Measurements from ENCODE around the gene UTP3.
"Not testable (repeated sequence)": the region's sequence is repeated elsewhere in the genome, so short reads cannot be mapped to it uniquely, and the experiment has no call there.

UTP3 gene, protein sequence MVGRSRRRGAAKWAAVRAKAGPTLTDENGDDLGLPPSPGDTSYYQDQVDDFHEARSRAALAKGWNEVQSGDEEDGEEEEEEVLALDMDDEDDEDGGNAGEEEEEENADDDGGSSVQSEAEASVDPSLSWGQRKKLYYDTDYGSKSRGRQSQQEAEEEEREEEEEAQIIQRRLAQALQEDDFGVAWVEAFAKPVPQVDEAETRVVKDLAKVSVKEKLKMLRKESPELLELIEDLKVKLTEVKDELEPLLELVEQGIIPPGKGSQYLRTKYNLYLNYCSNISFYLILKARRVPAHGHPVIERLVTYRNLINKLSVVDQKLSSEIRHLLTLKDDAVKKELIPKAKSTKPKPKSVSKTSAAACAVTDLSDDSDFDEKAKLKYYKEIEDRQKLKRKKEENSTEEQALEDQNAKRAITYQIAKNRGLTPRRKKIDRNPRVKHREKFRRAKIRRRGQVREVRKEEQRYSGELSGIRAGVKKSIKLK

DNA sequence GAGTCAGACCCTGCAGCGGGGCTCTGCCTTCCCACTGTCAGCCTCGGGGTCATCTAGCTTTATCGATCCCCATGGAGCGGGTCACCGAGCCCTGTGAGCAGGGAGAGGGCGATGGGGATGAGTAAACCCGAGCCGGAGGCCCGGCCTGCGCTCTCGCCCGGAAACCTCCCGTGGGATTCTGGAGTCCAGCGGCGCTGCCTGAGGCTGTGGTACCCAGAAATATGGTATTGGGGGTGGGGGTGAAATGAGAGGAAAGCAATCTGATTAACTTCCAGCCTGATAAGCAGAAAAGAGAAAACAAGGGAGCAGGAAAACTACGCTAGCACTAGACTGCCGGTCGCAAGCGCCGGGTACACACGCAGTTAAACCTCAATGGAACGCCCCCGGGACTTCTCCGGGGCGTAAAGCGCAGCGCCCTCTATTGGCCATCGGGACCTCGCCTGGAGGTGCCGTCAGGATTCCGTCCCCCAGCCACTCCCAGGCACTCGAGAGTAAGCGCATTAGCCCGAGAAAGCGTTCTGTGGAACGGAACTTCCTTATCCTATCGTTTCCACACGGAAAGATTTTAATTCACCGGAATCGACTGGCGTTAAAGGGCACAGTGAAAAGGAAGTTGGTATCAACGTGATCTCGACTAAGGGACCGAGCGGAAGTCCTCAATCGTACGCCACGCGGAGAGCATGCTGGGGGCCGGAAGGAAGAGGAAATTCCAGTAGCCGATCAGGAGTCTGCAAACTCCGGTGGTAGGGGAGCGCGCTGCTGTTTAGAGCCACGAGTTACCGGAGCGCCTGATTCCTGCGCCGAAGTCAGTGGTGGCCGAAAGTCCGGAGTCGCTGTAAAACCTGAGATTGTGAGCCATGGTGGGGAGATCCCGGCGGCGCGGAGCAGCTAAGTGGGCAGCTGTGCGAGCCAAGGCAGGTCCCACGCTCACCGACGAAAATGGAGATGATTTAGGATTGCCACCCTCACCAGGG is at the start of gene UTP3:
Gene UTP3, plus strand, starts transcription at position 712 of the 974 bp plus-strand sequence. Its CDS starts 146 bp downstream, at position 858.
- in situ Hi-C loops (cut with HindIII; ENCODE audit: low pct_ligation_motif_present, low pct_unique_long_range_greater_than_20kb, low sequenced_read_pairs): no loop called here
- DNase-seq: peak; percentile 98

DNA sequence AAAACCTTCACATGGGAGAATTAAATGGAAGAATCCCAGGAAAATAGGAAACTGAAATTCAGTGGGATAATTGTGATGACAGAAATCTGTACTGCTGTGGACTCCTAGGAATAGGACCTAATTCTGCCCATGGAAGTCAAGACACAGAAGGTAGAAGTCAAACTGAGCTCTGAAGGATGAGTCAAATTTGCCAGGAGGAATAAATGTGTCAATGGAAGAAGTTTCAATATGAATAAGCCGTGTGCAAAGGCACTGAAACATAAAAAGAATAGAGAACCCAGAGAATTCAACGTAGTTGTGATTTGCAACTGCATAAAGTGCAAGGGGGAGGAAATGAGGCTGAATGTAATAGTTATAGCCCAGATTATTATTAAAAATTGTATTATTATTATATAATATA is 48.1 kb upstream of the UTP3 start:
- DNase-seq: no peak
- in situ Hi-C loops (cut with HindIII; ENCODE audit: low pct_ligation_motif_present, low pct_unique_long_range_greater_than_20kb, low sequenced_read_pairs): no loop called here

DNA sequence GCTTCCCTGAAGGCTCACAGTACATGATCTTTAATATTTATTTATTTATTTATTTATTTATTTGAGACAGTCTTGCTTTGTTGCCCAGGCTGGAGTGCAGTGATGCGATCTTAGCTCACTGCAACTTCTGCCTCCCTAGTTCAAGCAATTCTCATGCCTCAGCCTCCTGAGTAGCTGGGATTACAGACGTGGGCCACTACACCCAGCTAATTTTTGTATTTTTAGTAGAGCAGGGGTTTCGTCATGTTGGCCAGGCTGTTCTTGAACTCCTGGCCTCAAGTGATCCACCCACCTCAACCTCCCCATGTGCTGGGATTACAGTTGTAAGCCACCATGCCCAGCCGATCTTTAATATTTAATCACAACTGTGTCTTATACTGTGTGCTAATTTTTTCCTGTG is 37.6 kb upstream of the UTP3 start:
- DNase-seq; in situ Hi-C loops (cut with HindIII; ENCODE audit: low pct_ligation_motif_present, low pct_unique_long_range_greater_than_20kb, low sequenced_read_pairs): not testable (repeated sequence)

DNA sequence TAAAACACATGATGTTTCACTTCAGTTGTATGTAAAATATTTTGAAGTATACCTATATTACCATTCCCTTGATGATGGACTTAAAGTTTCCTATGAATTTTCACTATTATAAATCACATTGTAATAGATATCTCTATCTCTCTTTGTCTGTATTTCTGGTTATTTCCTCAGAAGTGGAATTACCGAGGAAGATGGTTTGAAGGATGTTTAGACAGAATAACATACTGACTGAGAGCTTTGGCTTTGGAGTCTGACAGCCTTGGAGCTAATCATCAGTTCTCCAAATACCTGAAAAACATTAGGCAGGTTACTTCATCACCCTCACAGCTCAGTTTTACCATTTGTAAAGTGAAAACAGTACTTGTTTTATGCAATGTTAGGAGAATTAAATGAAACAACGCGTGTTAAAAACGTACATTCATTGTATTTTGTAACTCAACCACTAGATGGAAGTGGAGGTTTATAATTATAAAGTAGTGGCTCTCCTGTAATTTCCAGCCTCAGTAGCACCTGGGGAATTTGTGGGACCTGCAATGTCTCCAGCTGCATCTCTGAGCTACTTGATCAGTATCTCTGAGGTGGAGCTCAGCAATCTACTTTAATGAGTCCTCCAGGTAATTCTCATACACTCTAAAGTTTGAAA is 36.3 kb upstream of the UTP3 start:
- DNase-seq: peak; percentile 52
- in situ Hi-C loops (cut with HindIII; ENCODE audit: low pct_ligation_motif_present, low pct_unique_long_range_greater_than_20kb, low sequenced_read_pairs): no loop called here

DNA sequence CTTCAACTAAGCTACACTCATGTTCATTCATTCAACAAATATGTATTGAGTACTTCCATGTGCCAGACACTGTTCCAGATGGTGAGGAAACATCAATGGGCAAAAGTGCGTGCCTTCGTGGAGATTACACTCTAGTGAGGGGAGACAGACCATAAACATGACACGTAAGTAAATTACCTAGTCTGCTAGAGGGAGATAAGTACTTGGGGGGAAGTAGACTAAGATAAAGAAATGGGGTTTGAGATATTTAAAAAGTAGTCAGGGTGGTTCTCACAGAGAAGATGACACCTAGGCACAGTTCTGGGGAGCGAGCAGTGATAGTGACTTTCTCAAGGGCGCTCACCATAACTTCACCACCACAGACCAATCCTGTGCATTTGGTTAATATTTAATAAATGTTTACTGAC is 33.7 kb upstream of the UTP3 start:
- in situ Hi-C loops (cut with HindIII; ENCODE audit: low pct_ligation_motif_present, low pct_unique_long_range_greater_than_20kb, low sequenced_read_pairs): no loop called here
- no peak for DNase-seq

DNA sequence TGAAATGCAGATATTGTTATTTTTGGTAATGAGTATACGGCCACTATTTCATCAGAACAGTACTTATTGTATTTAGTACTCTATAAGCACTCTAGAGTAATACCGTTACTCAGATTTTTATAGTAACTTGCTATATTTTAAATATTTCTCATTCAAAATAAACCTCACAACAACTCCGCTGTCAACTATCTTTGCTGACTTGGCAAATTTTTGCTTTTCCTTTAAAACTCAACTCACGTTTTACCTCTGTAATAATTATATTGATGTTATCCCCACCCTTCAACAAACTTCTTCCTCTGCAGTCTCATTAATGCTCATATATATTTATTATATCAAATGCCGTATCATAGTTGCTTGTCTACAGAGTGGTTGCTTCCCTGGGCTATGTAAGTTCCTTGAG is 31.0 kb upstream of the UTP3 start:
- in situ Hi-C loops (cut with HindIII; ENCODE audit: low pct_ligation_motif_present, low pct_unique_long_range_greater_than_20kb, low sequenced_read_pairs): no loop called here
- DNase-seq: no peak

DNA sequence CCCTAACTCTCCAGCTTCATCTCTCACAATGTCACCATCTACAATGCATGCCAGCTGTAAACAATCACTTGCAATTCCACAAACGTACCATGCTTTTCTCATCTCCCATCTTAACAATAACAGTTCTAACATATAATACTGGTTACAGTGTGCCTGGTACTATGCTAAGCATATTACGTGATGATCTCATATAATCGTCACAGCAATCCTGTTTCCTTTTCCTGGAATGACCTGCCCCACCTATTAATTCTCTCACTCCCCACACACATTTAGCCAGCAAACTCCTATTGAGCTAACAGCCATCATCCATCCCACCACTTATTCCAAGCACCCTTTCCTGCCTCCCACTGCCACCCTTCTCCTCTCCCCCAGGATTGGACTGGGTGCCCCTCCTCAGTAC is 29.9 kb upstream of the UTP3 start:
- in situ Hi-C loops (cut with HindIII; ENCODE audit: low pct_ligation_motif_present, low pct_unique_long_range_greater_than_20kb, low sequenced_read_pairs): no loop called here
- DNase-seq: no peak

DNA sequence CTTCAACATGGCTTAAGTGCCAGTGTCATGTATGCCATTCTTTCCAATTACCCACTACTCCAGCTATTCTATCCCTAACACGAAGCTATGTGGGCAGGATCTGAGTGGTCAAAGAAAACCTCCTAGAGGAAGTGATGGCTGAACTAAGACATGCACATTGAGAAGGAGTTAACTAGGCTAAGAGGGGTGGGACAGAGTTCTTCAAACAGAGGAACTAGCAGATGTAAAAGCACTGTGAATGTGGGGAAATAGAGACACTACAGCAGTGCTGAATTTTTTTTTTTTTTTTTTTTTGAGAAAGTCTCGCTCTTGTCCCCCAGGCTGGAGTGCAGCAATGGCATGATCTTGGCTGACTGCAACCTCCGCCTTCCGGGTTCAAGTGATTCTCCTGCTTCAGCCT is 28.2 kb upstream of the UTP3 start:
- DNase-seq: no peak
- in situ Hi-C loops (cut with HindIII; ENCODE audit: low pct_ligation_motif_present, low pct_unique_long_range_greater_than_20kb, low sequenced_read_pairs): no loop called here

DNA sequence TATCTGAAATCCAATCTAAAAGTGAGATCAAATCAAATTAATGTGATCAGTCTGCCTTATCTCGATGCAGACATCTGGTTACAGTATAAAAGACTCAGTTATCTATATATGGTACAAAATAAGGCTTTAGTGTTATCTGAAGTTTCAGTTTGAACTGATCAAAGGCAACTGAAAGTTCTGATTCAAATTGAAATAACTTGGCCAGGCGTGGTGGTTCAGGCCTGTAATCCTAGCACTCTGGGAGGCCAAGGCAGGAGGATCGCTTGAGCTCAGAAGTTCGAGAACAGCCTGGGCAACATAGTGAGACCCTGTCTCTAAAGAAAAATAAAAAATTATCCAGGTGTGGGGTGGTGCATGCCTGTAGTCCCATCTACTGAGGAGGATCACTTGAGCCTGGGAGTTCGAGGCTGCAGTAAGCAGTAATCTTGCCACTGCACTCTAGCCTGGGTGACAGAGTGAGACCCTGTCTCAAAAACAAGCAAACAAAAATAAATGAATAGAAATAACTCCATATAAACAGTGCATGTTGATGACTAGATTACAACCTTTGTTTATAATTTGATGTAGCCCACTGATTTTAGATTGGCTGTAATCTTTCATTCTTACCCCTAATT is 26.9 kb upstream of the UTP3 start:
- DNase-seq; in situ Hi-C loops (cut with HindIII; ENCODE audit: low pct_ligation_motif_present, low pct_unique_long_range_greater_than_20kb, low sequenced_read_pairs): not testable (repeated sequence)

DNA sequence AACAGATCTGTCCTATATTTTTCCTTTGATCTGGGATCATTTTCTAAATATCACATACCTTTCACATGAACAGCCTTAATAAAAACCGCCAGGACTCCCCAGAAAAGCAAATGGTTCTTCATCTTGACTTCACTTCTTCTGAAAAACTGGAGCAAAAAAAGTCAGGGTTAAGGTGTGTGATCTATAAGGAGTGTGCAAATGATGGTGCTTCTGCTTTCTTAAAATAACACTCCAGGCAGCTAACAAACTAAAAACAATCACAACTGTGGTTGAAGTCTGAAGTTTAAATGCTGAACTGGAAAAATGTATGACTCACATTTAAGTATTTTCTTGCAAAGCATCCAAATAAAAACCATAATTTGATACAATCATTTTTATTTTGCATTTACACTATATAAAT is 22.0 kb upstream of the UTP3 start, which contains the start of gene JCHAIN:
Gene JCHAIN, minus strand, starts transcription at position 140 of the 400 bp plus-strand sequence. Its CDS starts 18 bp downstream, at position 122.
- in situ Hi-C loops (cut with HindIII; ENCODE audit: low pct_ligation_motif_present, low pct_unique_long_range_greater_than_20kb, low sequenced_read_pairs): no loop called here
- DNase-seq: no peak

DNA sequence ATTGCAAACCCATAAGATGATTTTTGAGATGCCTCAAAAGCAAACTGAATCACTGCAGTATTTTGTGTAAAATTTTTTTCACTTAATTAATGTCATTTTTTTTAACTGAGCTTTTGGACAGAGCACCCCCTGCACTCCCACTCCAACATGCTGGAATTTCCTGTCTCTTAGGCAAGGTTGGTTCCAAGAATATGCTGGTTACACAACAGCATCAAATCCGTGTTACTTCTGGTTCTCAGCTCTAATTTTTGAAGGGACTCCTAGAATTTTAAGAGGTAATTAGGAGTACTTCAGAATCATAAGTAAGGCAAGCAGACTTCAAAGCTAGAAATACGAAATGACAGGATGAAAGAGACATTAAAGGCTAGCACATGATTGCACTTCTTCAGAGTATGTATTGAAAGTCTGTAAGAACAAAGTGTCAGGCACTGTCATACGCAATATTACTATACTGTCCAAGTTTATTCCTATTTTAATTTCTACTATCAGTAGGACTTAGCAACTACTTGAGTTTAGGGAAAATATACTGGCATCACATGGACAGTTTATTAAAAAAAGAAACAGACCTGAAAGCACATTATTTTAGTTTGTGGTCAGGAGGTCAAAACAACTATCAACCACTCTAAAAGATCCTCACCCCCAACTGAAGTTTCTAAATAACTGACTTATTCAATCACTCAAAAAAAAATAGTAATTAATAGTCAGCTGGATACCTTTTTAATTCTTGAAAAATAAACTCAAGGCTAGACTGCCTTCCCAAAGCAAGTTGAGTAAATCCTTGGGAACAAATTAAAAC is 20.4 kb upstream of the UTP3 start:
- in situ Hi-C loops (cut with HindIII; ENCODE audit: low pct_ligation_motif_present, low pct_unique_long_range_greater_than_20kb, low sequenced_read_pairs): no loop called here

DNA sequence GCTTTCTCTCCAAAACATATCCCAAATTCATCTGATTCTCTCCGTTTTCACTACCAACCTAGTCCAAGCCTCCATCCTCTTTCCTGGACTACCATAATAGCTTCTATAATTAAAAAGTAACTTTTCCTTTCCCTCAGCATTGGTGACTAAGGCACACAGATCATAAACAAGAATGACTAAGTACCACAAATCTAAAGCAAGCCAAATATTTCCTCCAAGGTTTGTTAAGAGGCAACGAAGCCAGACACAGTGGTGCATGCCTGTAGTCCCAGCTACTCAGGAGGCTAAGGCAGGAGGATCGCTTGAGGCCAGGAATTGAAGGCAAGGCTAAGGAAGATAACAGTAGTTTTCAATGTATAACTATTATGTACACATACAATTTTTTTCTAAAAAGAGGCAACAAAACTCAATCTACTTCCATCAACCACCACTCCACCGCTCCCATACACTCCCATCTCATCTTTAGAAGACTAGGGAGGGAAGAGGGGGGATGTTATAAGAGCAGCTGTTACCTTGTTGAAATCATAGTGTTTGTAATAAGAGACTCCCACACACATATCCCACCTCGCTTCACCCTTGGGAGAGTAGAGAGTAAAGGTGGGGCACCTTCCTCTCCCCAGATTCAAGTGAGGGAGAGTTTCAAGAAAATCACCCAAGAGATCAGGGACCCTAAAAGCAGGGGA is 17.9 kb upstream of the UTP3 start:
- in situ Hi-C loops (cut with HindIII; ENCODE audit: low pct_ligation_motif_present, low pct_unique_long_range_greater_than_20kb, low sequenced_read_pairs): no loop called here
- peak; percentile 82 for DNase-seq

More for the DNA sequence above, 20.4 kb upstream of the UTP3 start:
- no peak for DNase-seq

DNA sequence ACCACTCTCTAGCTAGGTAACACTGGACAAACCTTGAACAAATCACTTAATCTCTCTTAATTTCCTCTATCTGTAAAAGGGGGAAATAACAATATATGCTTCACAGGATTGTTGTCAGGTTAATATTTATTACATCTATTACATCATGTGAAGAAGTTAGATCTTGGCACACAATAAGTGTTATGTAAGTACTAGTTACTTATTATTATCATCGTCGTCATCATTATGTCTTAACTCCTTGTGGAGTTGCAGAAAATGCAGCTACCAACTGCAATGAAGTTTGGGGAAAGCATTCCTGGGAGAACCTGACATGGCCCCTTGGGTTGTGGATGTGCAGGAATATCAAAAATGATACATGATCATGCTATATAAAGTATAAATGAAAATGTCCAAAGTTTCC is 17.2 kb upstream of the UTP3 start:
- peak; percentile 52 for DNase-seq
- in situ Hi-C loops (cut with HindIII; ENCODE audit: low pct_ligation_motif_present, low pct_unique_long_range_greater_than_20kb, low sequenced_read_pairs): no loop called here

DNA sequence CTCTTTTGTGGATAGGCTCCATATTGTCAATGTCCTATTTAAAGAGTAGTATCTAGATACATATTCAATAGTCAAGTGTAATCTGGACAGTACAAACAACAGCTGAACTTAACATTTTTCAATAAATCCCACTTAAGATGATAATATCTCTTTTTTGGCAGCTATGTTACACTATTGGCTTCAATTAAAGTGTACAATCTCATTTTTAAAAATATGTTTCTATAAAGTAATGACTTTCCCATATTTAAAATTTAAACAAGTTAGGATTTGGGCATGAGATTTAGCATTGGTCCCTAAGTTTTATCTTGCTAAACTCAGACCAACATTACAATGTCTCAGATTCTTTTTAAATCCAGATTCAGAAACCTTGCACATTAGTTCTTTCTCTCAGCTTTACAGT is 14.1 kb upstream of the UTP3 start:
- in situ Hi-C loops (cut with HindIII; ENCODE audit: low pct_ligation_motif_present, low pct_unique_long_range_greater_than_20kb, low sequenced_read_pairs): no loop called here

DNA sequence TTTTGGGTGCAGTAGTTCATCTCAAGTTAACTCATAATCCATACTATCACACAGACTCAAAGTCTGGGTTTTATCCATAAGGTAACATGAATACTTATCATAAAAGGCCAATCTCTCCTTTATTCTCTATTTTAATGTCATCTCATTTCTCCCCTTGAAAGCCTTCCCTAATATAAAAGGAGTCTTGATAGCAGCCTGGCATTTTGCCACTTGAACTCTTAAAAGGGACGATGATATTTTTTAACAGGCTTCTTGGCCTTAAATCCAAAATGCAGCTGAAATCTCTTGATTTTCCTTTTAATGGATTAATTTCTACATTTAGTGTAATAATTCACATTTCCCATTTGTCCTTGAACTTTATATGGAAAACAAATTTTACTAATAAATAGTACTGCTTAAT is 13.6 kb upstream of the UTP3 start:
- DNase-seq: no peak
- in situ Hi-C loops (cut with HindIII; ENCODE audit: low pct_ligation_motif_present, low pct_unique_long_range_greater_than_20kb, low sequenced_read_pairs): no loop called here

More for the DNA sequence above, 14.1 kb upstream of the UTP3 start:
- no peak for DNase-seq

DNA sequence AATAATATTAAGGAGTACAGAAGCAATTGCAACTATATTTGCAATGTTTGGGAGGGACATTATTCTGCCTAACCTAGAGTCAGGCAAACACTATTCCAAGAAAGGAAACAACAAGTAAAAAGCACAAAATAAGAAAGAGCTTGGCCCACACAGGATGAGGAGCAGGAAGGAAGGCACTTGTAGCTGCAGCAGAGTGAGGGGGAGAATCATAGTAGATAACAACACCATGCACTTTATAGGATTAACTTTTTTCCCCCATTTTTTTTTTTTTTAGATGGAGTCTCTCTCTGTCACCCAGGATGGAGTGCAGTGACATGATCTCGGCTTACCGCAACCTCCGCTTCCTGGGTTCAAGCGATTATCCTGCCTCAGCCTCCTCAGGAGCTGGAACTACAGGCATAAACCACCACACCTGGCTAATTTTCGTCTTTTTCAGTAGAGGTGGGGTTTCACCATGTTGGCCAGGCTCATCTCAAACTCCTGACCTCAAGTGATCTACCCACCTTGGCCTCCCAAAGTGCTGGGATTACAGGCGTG is 11.7 kb upstream of the UTP3 start:
- in situ Hi-C loops (cut with HindIII; ENCODE audit: low pct_ligation_motif_present, low pct_unique_long_range_greater_than_20kb, low sequenced_read_pairs): no loop called here
- DNase-seq: no peak

Measured in ACHN (cell line).